Measurements from ENCODE around the gene MBLAC1. TPM values are rescaled to one million over a fixed set of nuclear protein-coding genes. Genes with fewer than 3 reads are reported as not detected.

MBLAC1 gene
- total RNA-seq, 4 donors from 2014 or later = 1.4 to 7.4 (median 3.1) TPM

GRCh38 chr7:100156331-100157068, 29.7 kb downstream of the MBLAC1 start:
- H3K36me3 ChIP-seq = peaks cover 0 to 40% of the 10 kb centered on the region in 2 donors
- in situ Hi-C loops (cut with MboI; ENCODE audit: low sequenced_read_pairs in 4 of 4) (loop anchor here in 1 of 4 donors (25.0 kb wide), 1 partner anchor 181 kb away; no protein-coding TSS in a partner anchor), intact Hi-C loops (cut with DNase I; ENCODE audit: low total_unique reads) (no loop called here)
- no peak overlapping the region for H3K4me3 ChIP-seq
- H3K27me3 ChIP-seq = no peaks in the 10 kb centered on the region
- H3K4me1 ChIP-seq = peaks cover 6 to 17% of the 10 kb centered on the region in 2 donors
- DNase-seq (no peak), ATAC-seq (no peak)
- H3K27ac ChIP-seq = no peak overlapping the region
- H3K9me3 ChIP-seq = no peaks in the 10 kb centered on the region
- TF ChIP-seq CTCF (IDR thresholded peaks at IDR 0.05 in 4 of 5, conservative IDR thresholded peaks at IDR 0.05 in 1 of 5) = no peak
- no peak for TF ChIP-seq POLR2A (IDR thresholded peaks at IDR 0.05)

- peaks cover 0 to 40% of the 10 kb centered on the region in 2 donors for H3K36me3 ChIP-seq
- peaks cover 6 to 17% of the 10 kb centered on the region in 2 donors for H3K4me1 ChIP-seq
- intact Hi-C loops (cut with DNase I; ENCODE audit: low total_unique reads) (no loop called here), in situ Hi-C loops (cut with MboI; ENCODE audit: low sequenced_read_pairs in 4 of 4) (loop anchor here in 1 of 4 donors (25.0 kb wide), 1 partner anchor 180 kb away; no protein-coding TSS in a partner anchor)
- no peak overlapping the region for H3K4me3 ChIP-seq
- ATAC-seq (no peak), DNase-seq (no peak)
- no peaks in the 10 kb centered on the region for H3K27me3 ChIP-seq
- H3K9me3 ChIP-seq = no peaks in the 10 kb centered on the region
- no peak for TF ChIP-seq CTCF (IDR thresholded peaks at IDR 0.05 in 4 of 5, conservative IDR thresholded peaks at IDR 0.05 in 1 of 5)
- no peak for TF ChIP-seq POLR2A (IDR thresholded peaks at IDR 0.05)
- peak overlapping the region in 1 of 4 donors; percentile 75 for H3K27ac ChIP-seq
Measured at GRCh38 chr7:100157069-100157333, 30.2 kb downstream of the MBLAC1 start.

GRCh38 chr7:100157334-100158228, 30.8 kb downstream of the MBLAC1 start:
- peaks cover 6 to 17% of the 10 kb centered on the region in 2 donors for H3K4me1 ChIP-seq
- DNase-seq (peak in 1 of 2 donors; percentile 37), ATAC-seq (peak; percentile 28 to 57)
- in situ Hi-C loops (cut with MboI; ENCODE audit: low sequenced_read_pairs in 4 of 4) = loop anchor here in 1 of 4 donors (25.0 kb wide), 1 partner anchor 180 kb away; no protein-coding TSS in a partner anchor
- H3K9me3 ChIP-seq = no peaks in the 10 kb centered on the region
- no peaks in the 10 kb centered on the region for H3K27me3 ChIP-seq
- TF ChIP-seq POLR2A (IDR thresholded peaks at IDR 0.05) (no peak), CTCF (IDR thresholded peaks at IDR 0.05 in 4 of 5, conservative IDR thresholded peaks at IDR 0.05 in 1 of 5) (no peak)
- peaks cover 0 to 38% of the 10 kb centered on the region in 2 donors for H3K36me3 ChIP-seq
- intact Hi-C loops (cut with DNase I; ENCODE audit: low total_unique reads) = no loop called here
- peak overlapping the region; percentile 67 to 90 (median 70) for H3K4me3 ChIP-seq
- H3K27ac ChIP-seq = peak overlapping the region; percentile 60 to 86 (median 72)

- in situ Hi-C loops (cut with MboI; ENCODE audit: low sequenced_read_pairs in 4 of 4) = loop anchor here in 1 of 4 donors (25.0 kb wide), 1 partner anchor 179 kb away; no protein-coding TSS in a partner anchor
- no peaks in the 10 kb centered on the region for H3K9me3 ChIP-seq
- peaks cover 0 to 31% of the 10 kb centered on the region in 2 donors for H3K36me3 ChIP-seq
- H3K27me3 ChIP-seq = no peaks in the 10 kb centered on the region
- peaks cover 6 to 17% of the 10 kb centered on the region in 2 donors for H3K4me1 ChIP-seq
- intact Hi-C loops (cut with DNase I; ENCODE audit: low total_unique reads) = no loop called here
- peak in 1 of 2 donors; percentile 42 for TF ChIP-seq POLR2A (IDR thresholded peaks at IDR 0.05)
- no peak for TF ChIP-seq CTCF (IDR thresholded peaks at IDR 0.05 in 4 of 5, conservative IDR thresholded peaks at IDR 0.05 in 1 of 5)
- peak within 1 kb of the TSS; percentile 67 to 90 (median 70) for H3K4me3 ChIP-seq
- ATAC-seq = peak; percentile 82 to 84
- peak within 1 kb of the TSS; percentile 60 to 86 (median 72) for H3K27ac ChIP-seq
- peak; percentile 70 to 75 for DNase-seq
Measured at GRCh38 chr7:100158229-100159098, 31.7 kb downstream of the MBLAC1 start, which contains the start of gene TRAPPC14. Gene TRAPPC14, minus strand, starts transcription at chr7:100158723. Its CDS starts 224 bp downstream, at chr7:100158499.
